GM19328 (cell line): ENCODE results near the gene AUTS2.

Experiments used
- ATAC-seq: cut with Tn5 transposase; IDR thresholded peaks from one replicate; pipeline ENCODE4 v1.9.1; 2021; ENCODE audit warnings: mild to moderate bottlenecking, moderate library complexity; ENCODE audit not compliant: unreplicated experiment

The AUTS2 gene

GRCh38 chr7:69751026-69751425, 152.8 kb downstream of the AUTS2 start:
- ATAC-seq: no peak

DNA sequence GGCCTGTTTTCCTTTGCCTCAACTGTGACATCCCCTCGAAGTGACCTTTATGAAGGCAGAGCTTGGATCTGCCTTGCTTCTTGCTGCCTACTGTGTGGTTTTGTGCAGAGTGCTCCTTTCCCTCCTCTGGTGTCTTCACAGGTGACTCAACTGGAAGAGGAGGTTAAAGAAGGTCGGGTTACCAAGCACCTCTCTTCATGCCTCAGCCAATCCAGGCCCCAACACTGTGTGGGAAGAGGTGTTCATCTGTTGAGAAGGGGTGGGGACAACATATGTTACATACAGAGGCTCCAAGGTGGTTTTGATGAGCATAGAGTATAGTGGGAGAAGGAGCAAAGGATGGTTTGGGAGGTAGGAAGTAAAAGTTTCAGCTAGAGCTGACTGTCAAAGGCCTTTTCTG, 155.7 kb downstream of the AUTS2 start:
- ATAC-seq: no peak

DNA sequence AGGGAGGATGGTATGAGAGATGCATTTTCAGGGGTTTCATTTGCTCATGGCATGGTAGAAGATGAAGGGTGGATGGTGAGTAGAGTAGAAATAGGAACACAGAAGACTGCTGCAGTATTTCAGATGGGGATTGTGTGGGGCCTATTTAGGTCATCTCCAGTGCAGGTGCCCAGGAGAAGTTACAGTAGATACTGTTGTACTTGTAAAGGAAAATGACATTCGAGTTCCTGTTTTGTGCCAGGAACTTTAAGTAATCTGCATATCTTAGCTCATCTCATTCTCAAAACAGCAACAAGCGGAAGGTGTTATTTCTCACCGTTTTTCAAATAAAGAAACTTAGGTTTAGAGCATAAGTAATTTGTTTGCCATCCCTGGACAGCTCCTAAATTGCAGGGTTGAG, 156.2 kb downstream of the AUTS2 start:
- no peak for ATAC-seq

DNA sequence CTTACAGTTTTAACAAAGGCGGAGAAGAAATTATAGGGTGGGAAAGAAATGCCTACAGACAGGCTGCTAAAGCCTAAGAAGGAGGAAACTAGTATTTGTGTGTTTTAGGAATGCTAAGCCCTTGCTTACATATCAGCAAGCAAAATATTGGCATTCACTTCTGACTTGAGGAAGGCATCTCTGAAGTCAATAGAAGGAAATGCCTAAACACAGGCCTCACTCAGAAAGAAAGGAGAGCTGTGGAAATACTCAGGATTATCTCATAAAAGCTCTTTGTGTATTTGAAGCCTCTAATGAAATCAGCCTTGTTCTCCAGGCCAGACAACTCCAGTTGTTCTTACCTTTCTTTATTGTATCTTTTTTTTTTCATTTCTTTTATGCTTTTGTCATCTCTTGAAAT, 158.0 kb downstream of the AUTS2 start:
- ATAC-seq: no peak

DNA sequence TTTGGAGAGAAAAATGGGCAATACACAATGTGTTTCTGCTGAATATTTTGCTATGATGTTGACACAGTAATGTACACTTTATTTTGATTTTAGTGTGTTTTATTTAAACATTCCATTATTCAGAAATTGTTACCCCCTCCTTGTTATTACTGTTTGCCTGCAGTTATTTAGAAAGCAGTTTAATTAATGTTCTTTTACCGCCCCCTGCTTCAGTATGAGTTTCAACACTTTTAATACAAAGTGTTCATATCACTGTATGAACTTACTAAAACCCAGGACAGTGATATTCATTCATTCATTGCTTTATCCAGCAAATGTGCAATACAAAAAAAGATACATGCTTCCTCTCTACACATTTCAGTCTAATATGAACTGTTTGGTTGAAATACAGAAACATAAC, 159.3 kb downstream of the AUTS2 start:
- no peak for ATAC-seq

- ATAC-seq: no peak
Measured at GRCh38 chr7:69757981-69758430, 159.7 kb downstream of the AUTS2 start.

DNA sequence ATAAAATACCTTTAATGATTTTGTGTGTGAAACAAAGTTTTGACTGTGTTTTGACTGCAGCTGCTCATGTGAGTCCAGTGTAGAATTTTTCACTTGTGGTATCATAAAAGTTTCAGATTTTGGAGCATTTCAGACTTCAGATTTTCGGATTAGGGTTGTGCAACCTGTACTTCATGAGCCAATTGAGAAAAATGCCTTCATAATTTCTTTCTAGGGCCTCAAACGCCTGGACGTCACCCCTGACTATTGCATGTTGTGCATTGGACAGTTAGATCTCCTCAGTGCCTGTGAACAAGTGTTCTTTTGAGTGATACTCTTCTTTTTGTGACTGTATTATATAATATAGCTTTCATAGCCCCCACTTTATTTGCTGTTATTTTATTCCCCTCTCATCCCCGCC, 161.1 kb downstream of the AUTS2 start:
- ATAC-seq: no peak

GRCh38 chr7:69761290-69761922, 163.1 kb downstream of the AUTS2 start:
- ATAC-seq: no peak

DNA sequence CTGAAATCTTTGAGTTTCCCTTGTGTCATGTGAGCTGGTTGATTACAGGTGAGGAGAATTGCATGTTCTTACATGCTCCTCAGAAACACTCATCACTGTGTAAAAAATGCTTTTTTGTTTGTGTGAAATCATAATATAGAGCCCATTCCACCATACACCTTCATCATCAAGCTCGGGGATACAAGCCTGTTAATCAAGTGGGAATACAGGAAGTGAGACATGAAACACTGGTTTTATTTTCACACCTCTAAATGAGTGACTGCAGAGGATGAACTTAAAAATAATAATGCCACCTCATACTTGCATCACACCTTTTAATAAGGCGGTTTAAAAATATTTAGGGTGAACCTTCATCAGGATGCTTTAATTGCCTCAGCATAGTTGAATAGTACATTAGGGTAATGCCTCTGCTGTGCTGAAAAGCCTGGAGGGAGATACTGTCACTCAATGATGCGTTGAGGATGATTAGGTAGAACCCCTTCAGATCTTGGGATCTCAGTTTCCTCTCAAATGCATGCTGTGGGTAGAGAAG, 164.6 kb downstream of the AUTS2 start:
- ATAC-seq: no peak

DNA sequence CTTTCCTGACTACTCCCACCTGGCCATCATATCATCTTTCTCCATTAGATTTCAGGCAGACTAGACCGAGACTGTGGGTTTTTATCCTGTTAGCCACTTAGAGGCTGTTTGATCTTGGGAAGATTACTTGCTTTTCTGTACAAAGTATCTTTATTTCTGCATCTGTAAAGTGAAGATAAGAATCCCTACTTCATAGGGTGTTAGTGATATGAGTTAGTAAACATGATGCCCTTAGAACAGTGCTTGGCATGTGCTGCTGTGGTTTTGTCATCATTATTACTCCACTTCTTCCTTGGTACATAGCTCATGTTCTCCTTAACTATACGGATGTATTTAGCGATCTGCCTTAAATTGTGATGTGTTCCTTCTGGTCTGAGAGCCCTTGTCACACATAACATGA, 165.2 kb downstream of the AUTS2 start:
- no peak for ATAC-seq

DNA sequence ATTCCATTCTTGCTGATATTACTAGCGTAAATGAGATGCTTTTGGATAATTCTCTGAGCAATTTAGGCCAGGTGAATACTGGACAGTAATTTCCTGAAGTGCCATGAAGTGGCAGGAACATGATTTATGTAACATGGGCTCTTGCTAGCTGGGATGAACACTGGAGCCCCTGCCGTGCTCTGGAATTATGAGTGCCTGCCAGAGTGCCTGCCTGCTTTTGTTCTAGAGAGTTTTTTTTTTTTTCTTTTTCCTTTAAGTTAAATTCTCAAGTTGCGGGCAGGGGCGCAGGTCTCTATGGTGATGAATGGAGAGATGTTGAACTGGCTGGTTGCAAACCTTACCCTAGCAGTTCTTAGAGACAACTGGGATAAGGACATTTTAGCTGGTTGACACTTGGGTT, 165.9 kb downstream of the AUTS2 start:
- ATAC-seq: no peak

GRCh38 chr7:69764681-69765080, 166.4 kb downstream of the AUTS2 start:
- ATAC-seq: no peak

DNA sequence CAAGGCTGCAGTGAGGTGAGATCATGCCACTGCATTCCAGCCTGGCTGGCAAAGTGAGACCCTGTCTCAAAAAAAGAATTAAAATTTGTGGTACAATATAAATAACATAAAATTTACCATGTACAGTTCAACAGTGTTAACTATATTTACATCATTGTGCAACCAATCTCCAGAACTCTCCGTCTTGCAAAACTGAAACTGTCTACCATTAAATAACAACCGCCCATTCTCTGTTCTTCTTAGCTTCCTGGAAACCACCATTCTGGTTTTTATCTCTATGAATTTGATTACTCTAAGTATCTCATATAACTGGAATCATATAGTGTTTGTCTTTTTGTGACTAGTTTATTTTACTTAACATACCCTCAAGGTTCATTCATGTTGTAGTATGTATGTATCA, 167.6 kb downstream of the AUTS2 start:
- ATAC-seq: peak; percentile 62

DNA sequence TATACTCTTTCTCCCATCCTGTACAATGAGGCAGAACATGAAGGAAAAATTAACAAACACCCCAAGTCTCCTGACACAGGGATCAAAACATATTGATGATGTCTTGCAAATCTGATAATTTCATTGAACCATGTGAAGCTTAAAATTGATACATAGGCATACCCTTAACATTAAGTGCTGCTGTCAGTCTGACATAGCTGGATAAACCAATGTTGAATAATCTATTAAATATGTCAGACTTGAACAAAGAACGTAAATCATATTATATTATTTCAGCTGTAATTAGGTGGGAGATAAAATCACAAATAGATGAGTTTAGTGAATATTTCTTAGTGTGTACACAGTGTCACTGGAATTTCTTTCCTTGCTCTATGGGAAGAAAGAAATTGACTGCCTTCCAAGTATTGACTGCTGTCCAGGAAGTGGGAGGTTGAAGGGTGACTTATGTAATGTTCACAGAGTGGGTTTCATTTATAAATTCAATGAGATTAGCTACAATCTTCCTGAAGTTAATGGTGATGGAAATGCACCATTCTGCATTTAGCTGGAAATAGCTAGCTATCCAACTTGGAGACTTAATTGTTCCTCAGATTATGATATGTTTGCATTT, 170.8 kb downstream of the AUTS2 start:
- no peak for ATAC-seq

- no peak for ATAC-seq
Measured at GRCh38 chr7:69769826-69770225, 171.6 kb downstream of the AUTS2 start.

DNA sequence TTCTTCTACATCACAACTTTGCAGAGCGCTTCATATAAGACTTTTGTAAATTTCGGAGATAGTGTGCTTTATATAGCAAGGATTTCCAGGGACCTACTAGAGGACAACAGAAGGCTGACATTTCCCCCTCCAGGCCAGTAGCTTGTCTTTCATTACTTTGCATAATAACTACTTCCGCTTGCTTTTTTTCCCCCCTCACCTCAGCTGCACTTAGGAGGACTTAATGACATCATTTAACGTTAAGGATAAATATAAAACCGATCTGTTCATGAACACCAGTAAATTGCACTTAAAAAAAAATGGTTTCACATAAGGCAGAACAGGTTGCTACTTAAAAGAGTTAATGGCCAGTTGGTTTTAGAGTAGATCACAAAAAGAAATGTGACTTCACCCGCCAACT, 172.3 kb downstream of the AUTS2 start:
- no peak for ATAC-seq

- ATAC-seq: no peak
Measured at GRCh38 chr7:69772718-69773436, 174.6 kb downstream of the AUTS2 start.

GRCh38 chr7:69773535-69774225, 175.4 kb downstream of the AUTS2 start:
- no peak for ATAC-seq

GRCh38 chr7:69775231-69775771, 177.0 kb downstream of the AUTS2 start:
- ATAC-seq: no peak

GRCh38 chr7:69776611-69777010, 178.3 kb downstream of the AUTS2 start:
- ATAC-seq: no peak

GRCh38 chr7:69778138-69778537, 179.9 kb downstream of the AUTS2 start:
- ATAC-seq: no peak
